Fibroblast of upper back skin (primary cell): ENCODE measurements around the gene KDM6A.
A peak's percentile ranks its signal among the peaks of the same experiment; 100 is the strongest.
"Not testable (repeated sequence)": the region's sequence is repeated elsewhere in the genome, so short reads cannot be mapped to it uniquely, and the experiment has no call there.

Source experiments
- DNase-seq: peaks from one replicate; pipeline ENCODE4 v3.0.0-alpha.2; 2013

Gene KDM6A

DNA sequence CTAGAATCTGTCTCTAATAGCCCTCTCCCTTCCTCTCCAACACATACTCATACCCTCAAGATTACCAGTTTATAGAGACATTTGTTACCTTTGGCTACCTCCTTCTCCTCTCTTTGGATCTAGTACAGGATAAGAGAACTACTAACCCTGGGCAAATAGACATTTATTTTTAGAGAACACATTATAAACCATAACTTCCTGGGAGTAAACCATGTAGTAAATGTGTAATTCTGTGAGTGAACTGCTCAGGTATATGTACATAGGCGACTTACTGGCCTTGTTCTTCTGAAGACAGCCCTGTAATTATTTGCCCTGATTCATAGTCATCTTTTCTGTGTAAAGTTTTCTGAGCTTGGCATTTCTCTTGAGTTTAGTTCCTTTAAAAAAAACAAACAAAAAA lies 94.2 kb downstream of the KDM6A start:
- DNase-seq = no peak

DNA sequence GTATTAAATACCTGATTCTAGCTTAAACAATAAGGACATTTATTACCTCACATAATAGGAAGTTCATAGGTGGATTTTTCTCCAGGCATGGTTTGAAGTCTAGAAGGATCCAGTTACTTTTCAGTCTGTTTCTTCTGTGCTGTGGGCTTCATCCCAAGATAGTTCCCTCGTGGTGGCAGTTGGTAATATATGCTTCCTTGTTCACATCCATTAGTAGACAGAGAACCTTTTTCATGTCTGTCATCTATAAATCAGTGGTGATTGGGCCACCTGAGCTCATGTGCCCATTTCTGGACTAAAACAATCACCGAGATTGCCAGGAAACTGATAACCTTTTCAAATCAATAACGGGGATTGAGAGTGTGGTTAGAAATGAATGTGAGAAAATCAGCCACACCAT lies 97.7 kb downstream of the KDM6A start:
- DNase-seq = no peak

DNA sequence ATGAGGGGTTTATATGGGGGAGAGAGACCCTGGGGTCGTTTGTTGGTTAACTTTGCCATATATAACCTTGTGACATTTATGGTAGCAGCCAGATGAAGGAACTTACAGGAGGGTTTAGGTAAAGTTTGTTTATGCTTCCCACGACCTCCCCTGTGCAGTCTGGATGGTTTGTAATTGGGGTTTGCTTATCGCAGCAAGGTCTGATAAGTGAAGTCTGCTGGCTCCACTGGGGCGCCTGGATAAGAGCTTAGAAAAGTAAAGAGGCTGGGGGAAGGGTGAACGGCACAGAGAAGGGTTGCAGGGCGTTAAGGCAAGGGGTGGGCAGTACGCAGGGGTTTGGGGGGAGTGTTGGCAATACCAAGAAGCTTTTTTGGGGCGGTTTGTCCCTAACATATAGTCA lies 98.7 kb downstream of the KDM6A start:
- DNase-seq = no peak

DNA sequence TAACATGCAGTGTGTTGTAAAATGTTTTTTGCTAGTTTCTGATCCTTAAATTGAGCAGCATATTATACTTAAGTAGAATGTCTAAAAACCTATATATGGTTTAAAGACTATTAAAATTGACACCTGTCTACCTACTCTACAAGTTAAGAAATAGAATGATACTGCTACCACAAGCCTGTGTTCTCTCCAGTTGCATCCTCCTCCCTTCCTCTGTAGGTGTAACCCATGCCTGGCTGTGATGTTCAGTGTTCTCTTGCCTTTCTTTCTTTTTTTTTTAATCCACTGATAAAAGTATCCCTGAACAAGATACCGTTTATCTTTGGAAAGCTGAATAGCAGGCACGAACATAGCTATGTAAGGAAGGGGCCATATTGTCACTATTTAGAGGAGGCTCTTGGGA lies 99.1 kb downstream of the KDM6A start:
- no peak for DNase-seq

DNA sequence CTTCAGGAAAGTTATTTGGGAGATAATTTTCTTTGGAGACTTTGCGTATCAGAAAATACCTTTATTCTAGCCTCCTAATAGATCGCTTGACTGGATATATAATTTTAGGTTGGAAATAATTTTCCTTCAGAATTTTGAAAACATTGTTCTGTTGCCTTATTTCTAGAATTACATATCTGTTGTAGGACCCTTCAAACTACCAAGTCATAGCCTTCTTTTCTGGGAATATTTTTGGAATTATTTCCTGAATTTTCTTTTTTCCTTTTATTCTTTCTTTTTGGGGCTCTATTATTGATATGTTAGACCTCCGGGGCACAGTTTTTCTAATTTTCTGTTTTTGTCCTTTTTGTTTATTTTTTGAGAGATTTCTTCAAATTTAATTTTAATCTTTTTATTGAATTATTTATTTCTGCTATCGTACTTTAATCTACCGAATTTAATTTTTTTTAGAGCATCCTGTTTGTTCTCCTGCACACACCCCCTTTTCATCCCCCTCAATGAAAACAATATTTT lies 100.5 kb downstream of the KDM6A start:
- DNase-seq = no peak

DNA sequence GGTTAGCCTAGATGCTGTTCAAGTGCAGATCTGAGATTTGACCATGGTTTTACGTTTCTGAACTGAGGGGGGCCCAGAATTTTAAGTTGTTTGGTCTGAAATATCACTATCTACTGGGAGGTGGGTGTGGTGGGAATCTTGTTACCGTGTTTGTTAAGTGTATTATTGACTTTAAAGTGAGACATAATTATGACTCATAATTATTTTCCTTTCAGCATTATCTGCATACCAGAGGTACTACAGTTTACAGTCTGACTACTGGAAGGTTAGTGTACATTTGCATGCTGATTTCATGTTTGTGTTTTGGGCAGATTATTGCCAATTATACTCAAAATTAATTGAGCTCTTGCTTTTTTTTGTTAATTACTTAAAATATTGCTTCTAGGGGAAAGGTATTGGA lies 101.5 kb downstream of the KDM6A start:
- DNase-seq = no peak

DNA sequence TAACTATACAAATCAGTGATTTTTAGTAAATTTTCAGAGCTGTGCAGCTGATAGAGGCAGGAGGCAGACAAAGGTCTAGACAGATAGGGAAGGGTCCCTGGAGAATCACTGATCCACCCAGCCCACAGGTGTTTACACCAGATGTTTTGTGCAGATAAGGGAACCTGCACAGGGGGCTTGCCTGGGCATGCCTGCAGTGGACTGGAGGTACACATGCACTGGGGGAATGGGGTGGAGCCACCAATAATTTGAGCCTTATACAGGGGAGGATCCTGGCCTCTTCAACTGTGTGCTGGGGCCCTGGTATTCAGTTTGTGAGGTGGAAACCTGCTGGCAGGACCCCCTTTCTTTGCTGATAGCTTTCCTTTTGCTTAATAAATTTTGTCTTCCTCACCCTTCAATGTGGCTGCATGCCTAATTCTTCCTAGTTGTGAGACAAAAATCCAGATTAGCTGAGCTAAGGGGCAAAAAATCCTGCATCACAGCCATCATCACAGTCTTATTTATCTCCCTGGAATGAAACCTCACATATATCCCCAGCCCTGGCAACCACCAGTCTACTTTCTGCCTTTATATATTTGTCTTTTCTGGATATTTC lies 102.8 kb downstream of the KDM6A start:
- no peak for DNase-seq

DNA sequence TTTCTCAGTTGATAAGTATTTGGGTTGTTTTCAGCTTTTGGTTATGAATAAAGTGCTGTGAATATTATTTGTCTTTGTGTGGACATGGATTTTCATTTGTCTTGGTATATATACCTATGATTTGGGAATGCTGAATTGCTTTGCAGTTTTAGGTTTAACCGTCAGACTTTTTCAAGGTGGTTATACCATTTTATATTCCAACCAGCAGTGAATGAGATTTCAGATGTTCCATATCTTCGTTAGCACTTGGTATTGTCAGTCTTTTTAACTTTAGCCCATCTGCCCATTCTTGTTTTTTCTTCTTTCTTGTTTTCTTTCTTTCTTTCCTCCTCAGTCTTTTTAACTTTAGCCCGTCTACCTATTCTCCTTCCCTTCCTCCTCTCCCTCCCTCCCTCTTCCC lies 106.0 kb downstream of the KDM6A start:
- no peak for DNase-seq

DNA sequence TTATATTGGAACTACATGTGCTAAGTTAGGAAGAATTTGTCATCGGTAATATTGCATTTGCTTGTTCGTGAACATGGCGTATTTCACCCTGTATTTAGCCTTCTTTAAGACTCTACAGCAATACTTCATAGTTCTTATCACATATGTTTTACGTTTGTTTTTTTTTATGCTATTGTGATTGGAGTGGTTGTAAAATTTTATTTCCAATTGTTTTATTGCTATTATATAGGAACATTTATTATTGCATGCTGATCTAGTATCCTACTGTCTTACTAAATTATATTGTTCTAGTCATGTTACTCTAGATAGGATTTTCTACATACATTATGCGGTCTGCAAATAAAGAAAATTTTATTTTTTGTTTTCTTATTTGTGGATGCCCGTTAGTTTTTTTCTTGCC lies 107.4 kb downstream of the KDM6A start:
- DNase-seq = no peak

DNA sequence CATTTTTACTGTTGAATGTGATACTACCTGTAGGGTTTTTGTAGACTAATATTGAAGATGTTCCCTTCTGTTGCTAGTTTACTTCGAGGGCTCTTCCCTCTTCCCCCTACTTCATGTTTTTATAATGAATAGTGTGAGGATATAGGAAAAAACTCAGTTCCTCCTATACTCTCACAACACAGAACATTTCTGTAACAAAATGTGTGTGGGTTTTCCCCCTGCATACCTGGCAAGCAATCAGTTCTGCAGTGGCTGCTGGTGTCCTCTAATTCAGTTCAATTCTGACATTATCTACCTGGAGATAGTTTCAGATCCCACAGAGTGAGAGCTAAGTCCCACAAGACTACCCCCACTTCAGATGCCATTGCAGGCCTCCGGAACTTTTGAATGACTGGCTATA lies 107.9 kb downstream of the KDM6A start:
- no peak for DNase-seq

DNA sequence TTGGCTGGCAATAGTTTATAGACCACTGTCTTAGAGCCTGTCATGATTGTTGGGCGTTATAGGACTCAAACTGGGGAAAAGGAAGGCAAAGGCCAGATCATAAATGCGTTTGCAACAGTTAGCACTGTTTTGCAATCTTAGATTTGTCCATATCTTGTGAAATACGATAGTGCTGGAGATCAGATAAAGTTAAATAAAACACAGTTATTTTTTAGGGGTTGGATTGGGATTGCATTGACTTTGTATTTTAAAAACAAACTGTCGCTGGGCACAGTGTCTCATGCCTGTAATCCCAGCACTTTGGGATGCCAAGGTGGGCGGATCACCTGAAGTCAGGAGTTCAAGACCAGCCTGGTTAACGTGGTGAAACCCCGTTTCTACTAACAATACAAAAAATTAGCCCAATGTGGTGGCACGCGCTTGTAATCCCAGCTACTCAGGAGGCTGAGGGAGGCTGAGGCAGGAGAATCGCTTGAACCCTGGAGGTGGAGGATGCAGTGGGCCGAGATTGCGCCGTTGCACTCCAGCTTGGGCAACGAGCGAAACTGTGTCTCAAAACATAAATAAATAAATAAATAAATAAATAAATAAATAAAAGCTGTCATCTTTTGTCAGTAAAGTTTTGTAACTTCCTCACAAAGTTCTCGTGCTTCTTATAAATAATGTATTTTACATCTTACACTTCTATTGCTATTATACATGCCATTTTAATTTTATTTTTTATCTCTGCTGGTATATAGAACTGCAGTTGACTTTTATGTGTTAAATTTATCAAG lies 117.2 kb downstream of the KDM6A start:
- DNase-seq = no peak

DNA sequence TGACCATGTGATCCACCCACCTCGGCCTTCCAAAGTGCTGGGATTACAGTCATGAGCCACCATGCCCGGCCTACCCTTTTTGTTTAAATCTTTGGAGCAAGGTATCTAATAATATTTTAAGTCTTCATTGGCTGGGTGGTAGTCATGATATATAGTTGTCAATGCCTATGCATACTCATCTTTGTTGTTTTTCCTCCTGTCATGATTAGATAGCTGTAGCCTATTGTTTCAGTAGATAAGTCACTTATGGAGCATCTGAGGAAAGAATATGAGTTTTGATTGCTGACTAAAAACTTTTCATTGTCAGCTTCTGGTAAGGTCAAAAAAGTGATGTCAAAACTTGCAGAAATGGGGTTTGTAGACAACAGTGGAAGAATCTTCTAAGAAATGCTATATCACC lies 119.8 kb downstream of the KDM6A start:
- DNase-seq = no peak

DNA sequence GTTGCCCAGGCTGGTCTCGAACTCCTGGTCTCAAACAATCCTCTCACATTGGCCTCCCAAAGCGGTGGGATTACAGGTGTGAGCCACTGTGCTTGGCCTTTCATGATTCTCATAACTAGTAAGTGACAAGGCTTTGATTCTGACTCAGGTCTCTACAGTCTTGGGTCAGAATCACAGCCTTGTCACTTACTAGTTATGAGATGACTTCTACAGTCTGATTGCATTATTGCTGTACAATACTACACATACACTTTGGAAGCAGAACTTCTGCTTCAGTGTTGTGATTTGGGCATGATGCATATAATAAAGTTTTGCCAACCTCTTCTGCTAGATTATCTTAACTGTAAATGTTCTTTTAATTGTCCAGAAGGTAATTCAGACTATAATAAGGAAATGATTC lies 123.3 kb downstream of the KDM6A start:
- no peak for DNase-seq

DNA sequence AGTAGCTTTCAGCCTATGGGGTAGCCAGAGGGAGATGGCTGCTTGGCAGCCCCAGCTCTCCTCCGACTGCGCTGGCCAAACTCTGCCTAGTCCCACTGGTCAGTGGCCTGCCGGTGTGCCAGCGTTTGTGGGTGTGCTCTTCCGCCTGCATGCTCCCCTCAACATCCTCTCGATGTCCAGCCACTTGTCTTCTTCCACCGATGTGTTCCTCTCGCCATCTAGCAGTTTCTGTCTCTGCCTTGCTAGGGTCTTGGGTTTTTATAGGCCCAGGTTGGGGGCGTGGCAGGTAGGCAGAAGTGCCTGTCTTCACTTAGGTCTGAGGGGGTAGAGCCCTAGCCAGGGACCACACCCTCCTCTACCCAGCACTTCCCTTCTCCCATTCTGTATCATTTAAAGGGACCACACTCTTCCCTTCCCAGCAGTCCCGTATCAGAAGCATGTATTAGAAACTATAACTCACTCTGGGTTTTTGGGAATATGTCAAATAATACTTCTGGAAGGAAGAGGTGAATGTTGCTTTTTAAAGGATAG lies 124.4 kb downstream of the KDM6A start:
- DNase-seq = no peak

DNA sequence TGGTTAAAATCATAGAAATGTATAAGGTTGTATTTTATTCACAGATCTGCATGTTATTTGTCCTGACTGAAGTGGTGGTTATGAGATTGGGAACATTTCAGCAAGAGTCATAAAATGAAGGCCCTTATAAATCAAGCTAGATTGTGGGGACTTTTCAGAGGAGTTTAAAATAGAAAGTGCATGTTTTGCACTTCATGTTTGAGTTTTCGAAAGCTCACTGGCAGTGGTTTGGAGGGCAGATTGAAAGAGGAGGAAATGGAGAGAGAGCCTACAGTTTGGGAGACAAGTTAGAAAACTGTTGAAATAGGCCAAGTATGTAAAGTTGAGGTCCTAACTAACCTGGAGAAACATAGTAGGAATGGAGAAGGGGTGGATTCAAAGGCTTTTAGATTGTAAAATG lies 124.9 kb downstream of the KDM6A start:
- DNase-seq = no peak

DNA sequence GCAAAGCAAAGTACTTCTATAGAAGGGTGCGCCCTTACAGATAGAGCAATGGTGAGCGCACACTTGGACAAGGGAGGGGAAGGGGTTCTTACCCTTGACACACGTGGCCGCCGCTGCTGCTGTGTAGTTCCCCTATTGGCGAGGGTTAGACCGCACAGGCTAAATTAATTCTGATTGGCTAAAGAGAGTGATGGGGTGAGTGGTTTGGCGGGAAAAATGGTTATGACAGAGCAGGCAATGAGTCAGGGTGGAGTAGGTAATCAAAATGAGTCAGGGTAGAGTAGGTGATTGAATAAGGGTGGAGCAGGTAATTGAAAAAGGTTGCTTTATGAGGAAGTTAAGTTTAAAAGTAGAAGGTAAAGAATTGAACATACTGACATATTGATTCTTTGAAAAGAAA lies 126.2 kb downstream of the KDM6A start:
- DNase-seq = not testable (repeated sequence)

DNA sequence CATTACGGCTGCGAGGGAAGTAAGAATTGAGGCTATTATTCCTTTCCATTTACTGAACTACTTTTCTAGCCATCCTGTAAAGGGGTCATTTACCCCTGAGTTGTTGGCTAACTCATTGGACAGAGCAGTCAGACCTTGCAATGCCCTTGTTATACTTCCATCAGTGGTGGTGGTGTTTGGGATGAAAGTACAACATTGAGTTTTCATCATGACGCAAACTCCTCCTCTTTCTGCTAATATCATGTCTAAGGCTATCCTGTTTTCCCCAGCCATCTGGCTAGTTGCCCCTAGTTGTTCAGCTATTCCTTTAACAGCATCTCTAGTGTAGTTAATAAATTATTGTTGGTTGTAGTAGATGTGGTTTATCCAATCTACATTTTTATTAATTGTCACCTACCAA lies 126.9 kb downstream of the KDM6A start:
- DNase-seq = not testable (repeated sequence)

DNA sequence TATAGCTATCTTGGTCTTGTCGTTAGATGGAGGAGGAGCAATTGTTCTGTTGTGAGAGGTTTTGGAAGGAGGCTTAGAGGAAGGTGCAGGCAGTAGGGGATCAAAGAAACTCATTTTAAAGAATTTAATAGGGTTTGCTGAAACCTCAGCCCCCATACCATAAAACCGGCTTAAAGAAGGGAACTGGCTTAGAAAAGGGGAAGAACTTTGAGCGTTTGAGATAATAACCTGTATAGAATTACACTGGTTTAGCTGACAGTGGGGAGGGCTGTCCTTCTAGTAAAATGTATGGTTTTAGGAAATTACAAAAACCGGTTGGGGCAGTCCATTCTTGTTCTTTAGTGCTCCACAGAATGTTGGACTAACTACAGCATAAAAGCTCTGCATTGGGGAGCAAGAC lies 128.1 kb downstream of the KDM6A start:
- DNase-seq = no peak

DNA sequence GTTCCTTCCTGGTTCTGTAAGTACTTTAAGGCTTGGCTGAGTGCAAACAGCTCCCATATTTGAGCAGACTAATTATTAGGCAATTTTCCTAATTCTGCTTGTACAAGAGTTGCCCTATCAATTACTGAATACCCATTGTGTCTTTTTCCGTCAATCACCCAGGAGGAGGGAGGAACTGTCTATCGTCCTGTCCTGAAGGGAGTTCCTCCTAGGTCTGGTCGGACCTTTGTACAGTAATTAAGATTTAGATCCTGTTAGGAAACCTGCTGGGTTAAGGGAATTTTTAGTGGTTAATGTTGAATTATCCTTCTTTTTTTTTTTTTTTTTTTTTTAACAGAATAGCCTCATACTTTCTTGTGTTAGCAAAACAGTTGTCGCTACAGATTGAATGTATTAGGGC lies 130.1 kb downstream of the KDM6A start:
- DNase-seq = no peak

DNA sequence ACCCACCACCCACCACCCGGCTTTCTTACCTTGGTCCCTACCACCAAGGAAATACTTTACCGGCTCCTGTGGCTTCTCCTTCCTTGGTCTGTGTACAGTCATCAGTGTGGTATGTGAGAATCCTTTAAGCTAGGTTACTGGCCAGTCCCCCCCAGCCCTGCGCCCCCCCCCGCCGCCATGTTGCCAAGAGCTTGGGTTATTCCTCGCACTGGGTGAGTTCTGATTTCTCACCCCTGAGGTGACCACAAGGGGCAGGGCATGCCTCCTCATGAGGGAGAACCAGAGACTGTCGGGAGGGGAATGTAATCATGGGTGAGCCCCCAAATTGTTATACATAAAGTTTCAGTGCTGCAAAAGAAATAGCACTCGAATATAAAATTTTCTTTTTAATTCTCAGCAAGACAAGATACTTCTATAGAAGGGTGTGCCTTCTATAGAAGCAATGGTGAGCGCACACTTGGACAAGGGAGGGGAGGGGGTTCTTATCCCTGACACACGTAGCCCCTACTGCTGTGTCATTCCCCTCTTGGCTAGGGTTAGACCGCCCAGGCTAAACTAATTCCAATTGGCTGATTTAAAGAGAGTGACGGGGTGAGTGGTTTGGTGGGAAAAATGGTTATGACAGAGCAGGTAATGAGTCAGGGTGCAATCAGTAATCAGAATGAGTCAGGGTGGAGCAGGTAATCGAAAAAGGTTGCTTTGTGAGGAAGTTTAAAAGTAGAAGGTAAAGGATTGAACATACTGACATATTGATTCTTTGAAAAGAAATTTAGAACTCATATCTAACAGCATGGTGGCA lies 133.2 kb downstream of the KDM6A start:
- peak; percentile 4 for DNase-seq

DNA sequence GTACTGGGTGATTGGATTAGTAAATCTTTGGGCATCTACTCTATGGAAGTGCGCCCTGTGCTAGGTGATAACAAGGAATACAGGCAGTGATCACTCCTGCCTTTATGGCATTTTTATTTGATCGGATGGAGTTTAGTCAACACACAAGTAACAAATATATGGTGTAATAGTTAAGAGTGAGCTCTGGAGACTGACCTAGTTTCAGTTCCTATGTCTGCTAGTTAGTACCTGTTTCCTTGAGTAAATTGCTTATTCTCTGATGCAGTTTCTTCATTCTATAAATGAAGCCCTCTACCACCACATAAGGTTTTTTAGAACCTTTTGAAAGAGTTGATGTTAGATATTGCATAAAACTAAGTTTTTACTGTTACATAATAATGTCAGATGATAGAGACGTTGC lies 134.6 kb downstream of the KDM6A start:
- DNase-seq = no peak

DNA sequence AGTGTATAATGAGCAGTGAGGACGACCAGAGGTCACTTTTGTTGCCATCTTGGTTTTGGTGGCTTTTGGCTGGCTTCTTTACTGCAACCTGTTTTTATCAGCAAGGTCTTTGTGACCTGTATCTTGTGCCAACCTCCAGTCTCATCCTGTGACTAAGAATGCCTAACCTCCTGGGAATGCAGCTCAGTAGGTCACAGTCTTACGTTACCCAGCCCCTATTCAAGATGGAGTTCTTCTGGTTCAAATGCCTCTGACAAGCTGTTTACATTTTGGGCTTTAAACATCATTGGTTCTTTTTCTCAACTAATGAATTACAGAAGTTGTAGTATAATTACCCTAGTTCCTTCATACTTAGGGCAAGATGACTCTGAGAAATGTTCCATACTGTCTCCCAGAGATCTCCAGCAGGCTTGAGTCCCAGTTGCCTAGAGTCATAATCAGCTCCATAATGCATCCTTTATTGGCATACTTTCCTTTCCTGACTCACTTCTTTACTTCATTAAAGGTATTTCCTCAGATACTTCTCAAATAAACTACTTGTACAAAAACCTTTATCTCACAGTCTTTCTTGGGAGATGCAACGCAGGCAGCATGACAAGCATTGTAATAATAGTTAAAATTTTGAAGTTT lies 136.5 kb downstream of the KDM6A start:
- peak; percentile 35 for DNase-seq

DNA sequence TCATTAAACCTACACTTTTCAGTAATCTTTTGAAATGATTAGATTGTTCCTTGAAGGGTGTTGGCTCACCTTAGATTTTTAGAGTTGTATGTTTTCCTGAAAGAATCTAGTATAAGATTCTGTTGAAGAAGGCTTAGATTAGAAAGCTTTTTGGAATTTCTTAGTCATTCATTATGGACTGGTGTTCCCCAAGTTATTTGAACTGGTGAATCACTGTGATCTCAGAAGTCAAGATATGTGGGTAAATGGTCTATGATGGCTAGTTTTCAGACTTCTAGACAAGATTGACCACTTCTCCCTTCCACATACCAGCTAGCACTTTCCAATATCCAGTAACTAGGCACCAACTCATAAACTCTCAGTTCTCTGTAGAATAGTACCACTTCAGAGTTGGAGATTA lies 138.1 kb downstream of the KDM6A start:
- peak; percentile 59 for DNase-seq
